Posterior cingulate gyrus (tissue), 11 donors: ENCODE measurements around the gene JAML.
A peak's percentile ranks its signal among the peaks of the same experiment; 100 is the strongest.

Experiments used
- DNase-seq, 10 donors: peaks; one replicate each; pipeline versions ENCODE4 v3.0.0 to v3.0.0-alpha.2; 2020 to 2021; ENCODE audit warnings: mixed read lengths in 3 of 10
- intact Hi-C: fragments of 100-400 bp; cut with DNase I; formaldehyde crosslinking; loops from one replicate; pipeline ENCODE4 v1.15.1; 2023

The JAML gene

GRCh38 chr11:118217575-118217974, 7.2 kb downstream of the JAML start:
- DNase-seq, result no peak
- intact Hi-C loops, result no loop called here

DNA sequence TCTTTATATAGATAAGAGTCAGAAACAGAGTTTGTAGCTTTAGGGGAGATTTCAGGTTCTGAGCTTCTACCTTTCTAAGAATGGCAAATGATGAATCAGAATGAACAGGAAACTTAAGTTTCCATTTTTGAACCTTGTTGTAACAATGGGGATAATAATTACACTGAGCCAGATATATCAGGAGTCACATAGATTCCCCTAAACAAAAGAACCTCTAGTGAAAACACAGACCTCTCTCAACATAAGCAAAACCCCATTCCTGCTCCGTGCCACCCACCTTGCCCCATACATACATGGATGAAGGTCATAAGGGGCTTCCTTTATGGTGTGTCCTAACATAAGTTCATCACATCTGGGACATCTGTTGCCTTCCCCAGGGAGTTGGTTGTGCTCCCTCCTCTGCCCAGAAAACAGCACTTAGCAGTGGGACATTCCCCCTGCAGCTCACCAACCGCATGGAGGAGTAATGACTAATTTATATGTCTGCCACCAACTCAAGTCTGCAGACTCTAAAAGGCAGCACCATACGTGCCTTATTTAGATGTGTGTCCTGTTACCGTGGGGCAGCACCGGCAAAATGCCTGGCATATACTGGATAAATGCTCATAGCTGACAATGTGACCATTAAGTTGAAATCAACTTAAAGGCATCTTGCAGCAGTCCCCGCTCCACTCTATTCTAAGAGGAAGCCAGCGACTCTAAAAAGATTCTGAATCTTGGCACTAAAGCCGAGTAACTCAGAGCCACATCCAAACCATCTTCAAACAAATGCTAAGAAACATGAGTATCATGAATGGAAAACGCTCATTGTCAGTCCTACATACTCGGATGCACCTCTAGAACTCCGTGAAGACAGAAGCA, 8.0 kb downstream of the JAML start:
- no peak for DNase-seq
- intact Hi-C loops, result no loop called here

DNA sequence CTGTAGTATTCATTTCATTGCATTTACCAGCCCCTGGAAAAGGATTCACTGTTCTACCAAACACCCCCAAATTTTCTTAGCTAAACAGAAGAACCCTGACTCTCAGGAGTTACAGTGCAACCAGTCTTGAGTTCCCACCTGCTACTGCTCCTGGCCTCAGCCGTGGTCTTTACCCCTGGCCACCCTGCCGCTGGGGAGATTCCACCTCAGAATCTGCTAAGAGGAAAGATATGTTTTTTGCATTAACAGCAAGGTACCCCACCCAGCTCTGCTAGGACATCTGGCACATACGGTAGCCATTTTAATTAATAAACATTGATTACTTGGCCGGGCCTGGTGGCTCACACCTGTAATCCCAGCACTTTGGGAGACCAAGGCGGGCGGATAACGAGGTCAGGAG, 9.0 kb downstream of the JAML start:
- intact Hi-C loops, result no loop called here

GRCh38 chr11:118215262-118215661, 9.5 kb downstream of the JAML start:
- intact Hi-C loops, result no loop called here
- no peak for DNase-seq

More for the DNA sequence above, 9.0 kb downstream of the JAML start:
- no peak for DNase-seq

DNA sequence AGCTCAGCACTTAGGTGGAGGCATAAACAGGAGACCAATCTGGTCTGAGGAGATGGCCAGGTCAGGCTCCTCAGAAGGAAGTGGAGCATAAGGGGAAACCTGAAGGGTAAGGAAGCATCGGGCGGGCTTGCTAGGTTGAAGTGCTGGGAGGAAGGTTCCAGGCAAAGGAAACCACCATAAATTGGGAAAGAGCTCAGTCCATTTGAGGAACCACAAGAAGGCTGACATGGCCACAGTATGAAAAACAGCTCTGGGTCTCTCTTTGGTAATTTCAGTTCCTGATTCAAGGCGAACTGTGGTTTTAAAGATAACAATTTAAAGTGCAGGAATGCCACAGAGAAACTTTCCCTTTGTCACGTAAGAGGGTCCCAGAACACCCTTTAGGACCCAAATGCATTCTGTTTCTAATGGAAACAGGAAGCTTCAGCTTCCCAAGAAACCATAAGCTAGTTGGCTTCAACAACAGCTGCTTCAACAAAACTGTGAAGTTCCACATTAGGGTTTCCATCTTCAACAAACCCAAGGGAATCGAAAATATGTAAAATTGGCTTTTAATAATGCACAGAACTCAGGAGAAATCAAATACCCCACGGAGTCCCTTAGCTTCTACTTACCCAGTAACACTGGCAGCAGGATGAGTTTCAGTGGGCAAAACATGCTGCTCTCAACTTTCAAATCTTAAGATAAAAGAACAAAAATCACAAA, 10.4 kb downstream of the JAML start:
- no peak for DNase-seq
- intact Hi-C loops, result no loop called here

DNA sequence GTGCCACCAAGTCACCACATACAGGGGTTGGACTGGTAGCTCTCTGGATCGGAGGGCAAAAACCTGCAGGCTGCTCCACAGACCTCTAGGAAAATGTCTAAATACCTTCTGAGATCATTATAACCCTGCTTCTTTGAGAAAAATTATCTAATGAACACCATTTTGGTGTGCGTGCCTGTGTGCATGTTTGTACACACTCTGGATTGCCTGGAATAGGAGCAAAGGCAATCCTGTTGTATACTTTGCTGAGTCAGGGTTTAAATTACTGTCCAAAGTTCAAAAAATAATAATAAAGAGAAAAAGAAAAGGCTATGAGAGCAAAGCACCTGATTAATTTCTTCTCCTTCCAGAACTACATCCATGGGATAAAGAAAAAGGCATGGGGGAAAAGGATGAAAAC, 11.0 kb downstream of the JAML start:
- intact Hi-C loops, result no loop called here
- no peak for DNase-seq

- DNase-seq, result no peak
- intact Hi-C loops, result no loop called here
These were observed 11.6 kb downstream of the JAML start for GRCh38 chr11:118213201-118213600.

- no peak for DNase-seq
- intact Hi-C loops, result no loop called here
These were observed 12.0 kb downstream of the JAML start for GRCh38 chr11:118212781-118213191.

DNA sequence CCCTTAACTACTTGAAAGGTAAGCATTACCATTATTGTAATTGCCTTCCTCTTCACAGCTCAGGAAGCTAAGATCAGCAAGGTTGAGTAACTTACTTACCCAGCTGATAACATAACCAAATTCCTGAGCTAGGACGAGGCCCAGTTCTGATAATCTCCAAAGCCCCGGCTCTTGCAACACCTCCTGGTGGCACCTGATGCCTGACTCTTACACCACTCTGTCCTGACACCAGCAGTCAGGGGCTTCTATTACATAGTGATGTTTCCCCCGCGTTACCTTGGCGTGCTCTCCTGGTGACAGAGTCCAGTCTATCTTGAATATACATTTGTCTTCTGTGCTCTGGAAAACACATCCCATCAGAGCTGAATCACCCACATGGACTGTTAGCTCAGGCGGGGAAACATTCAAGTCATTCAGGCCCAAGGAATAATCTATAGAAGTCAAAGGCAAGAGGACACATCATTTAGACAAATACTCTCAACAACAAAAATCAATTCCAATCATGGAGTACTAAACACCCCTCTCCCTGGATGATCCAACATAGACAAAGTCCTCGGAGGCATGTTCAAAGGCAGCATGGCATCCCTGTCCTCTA, 12.6 kb downstream of the JAML start:
- DNase-seq, result no peak

GRCh38 chr11:118211006-118211405, 13.8 kb downstream of the JAML start:
- intact Hi-C loops, result no loop called here
- DNase-seq, result peak in 8 of 10 donors; percentile 25 to 92 (median 44)

More for the DNA sequence above, 12.6 kb downstream of the JAML start:
- intact Hi-C loops, result no loop called here

- no peak for DNase-seq
- intact Hi-C loops, result no loop called here
These were observed 14.5 kb downstream of the JAML start for GRCh38 chr11:118210323-118210722.

- DNase-seq, result no peak
- intact Hi-C loops, result no loop called here
These were observed 15.8 kb downstream of the JAML start for GRCh38 chr11:118209033-118209432.

DNA sequence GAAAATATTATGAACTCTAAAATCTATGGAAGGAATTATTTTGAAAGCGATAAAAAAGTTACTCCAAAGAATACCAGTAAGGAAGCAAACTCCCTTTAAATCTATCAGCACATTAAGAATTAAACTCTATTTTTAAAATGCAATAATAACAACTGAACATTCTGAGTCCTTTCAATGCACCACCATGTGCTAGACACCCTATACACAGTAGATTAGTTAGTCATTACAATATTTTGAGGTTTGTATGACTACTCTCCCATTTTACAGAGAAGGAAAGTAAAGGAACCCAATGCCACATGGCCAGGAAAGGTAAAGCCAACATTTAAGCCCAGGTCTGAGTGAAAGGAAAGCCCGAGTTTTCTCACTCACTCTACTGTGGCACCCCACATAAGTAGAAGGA, 17.7 kb downstream of the JAML start:
- intact Hi-C loops, result no loop called here
- DNase-seq, result no peak

DNA sequence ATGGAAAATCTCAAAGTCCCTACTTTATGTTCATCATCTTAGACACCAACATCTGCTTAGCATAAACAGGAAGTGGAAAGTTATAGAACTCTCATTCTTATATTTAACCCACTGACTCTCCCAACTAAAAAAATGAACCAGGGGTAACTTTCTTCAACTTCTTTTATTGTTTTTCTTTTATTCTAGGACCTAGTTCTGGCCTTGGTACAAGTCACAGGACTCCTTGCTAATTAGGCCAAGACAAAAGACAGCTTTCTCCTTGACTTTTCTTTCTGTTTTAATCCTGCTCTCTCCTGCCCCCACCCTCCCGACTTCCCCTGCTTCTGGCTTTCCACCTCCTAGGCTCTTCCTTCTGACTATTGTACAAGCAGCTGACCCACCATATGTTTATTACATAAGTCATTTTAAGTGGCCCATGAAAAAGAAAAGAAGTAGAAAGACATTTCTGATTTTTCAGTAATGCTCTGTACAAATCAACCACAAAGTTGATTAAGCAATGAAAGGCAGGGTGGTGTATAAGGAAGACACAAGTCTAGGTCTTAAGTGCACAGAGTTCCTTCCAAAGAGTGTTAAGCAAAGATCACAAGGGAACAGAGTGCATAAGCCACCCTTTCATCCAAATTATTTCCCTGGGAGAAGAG, 18.3 kb downstream of the JAML start:
- DNase-seq, result no peak

GRCh38 chr11:118205606-118206378, 19.0 kb downstream of the JAML start:
- intact Hi-C loops, result no loop called here
- no peak for DNase-seq

More for the DNA sequence above, 18.3 kb downstream of the JAML start:
- intact Hi-C loops, result no loop called here

DNA sequence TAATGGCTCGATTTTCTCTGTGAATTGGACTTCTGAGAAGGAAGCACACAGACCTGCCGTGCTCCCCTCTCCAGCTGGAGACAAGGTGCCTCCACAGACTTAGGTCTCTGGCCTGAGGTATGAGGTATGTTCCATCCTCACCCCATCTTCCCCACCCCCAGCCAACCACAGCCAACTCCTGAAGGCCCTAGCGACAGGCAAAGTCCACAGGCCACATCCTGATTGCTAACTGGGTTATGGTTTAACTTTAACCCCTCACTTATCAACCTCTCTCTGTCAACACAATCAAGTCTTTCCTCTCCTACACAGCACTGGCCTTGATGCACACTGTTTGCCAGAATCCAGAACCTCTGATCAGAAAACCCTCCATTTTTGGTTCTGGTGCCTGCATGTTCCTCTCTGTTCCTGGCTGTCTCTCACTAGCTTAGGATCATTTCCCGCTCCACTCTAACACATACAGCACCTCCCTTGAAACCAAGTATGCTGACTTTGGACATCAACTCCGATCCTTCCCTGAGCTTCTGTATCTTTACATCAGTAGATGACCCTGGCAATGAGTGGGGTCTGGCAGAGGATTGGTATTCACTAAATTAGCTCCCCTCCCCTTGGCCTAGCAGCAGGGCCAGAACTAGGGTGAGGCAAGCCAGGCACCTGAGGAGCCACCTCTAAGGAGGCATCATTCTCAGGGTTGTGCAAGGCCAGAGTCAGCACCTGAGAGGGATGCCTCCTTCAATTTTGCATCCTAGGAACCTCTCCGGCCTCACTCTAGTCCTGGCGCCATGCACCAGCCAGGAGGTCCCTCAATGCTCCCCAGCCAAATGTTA, 22.0 kb downstream of the JAML start:
- intact Hi-C loops, result no loop called here
- no peak for DNase-seq

- DNase-seq, result no peak
- intact Hi-C loops, result no loop called here
These were observed 22.8 kb downstream of the JAML start for GRCh38 chr11:118201966-118202365.

- DNase-seq, result no peak
- intact Hi-C loops, result no loop called here
These were observed 23.7 kb downstream of the JAML start for GRCh38 chr11:118200901-118201680.

- no peak for DNase-seq
- intact Hi-C loops, result no loop called here
These were observed 24.3 kb downstream of the JAML start for GRCh38 chr11:118200497-118200896.
